ENCODE measurements around the gene HS6ST3. TPM values are rescaled to one million over a fixed set of nuclear protein-coding genes. Genes with fewer than 3 reads are reported as not detected.

Gene HS6ST3
- total and polyA plus RNA-seq, 2 experiments from 2014 or later: 2.2 to 2.7 TPM

- Histone ChIP-seq H4K20me1 (ENCODE audit: insufficient read depth, poor library complexity, severe bottlenecking) (no peaks in the 10 kb centered on the region), H3K27ac (no peak overlapping the region), H3K4me3 (no peak overlapping the region), H3K9me2 (replicated peaks; ENCODE audit: insufficient read depth) (no peaks in the 10 kb centered on the region), H2AFZ (no peak overlapping the region), H3K36me3 (replicated peaks; ENCODE audit: insufficient read depth, low read depth) (no peaks in the 10 kb centered on the region), H3K79me2 (no peaks in the 10 kb centered on the region), H3K4me1 (ENCODE audit: insufficient read depth) (no peaks in the 10 kb centered on the region), H3K4me2 (no peak overlapping the region), H3K9me3 (ENCODE audit: low read depth) (no peaks in the 10 kb centered on the region), H3K27me3 (peaks cover 4% of the 10 kb centered on the region)
- TF ChIP-seq EZH2 (IDR thresholded peaks at IDR 0.05; ENCODE audit: borderline replicate concordance) (no peak), EZH2phosphoT487 (IDR thresholded peaks at IDR 0.05; ENCODE audit: low read depth, severe bottlenecking, unreplicated experiment) (no peak), CTCF (IDR thresholded peaks at IDR 0.05; ENCODE audit: poor library complexity) (no peak)
- 89% methylated on average over 3 of the region's 3 CpGs for WGBS (ENCODE audit: low lambda C conversion rate, missing lambda C conversion rate)
- DNase-seq (ENCODE audit: low spot score): no peak
Observed at GRCh38 chr13:96308568-96308967, 218.7 kb downstream of the HS6ST3 start.

- H3K4me3 ChIP-seq: no peak overlapping the region
- H3K79me2 ChIP-seq: no peaks in the 10 kb centered on the region
- H3K27ac ChIP-seq: no peak overlapping the region
- no peaks in the 10 kb centered on the region for H3K4me1 ChIP-seq (ENCODE audit: insufficient read depth)
- TF ChIP-seq EZH2 (IDR thresholded peaks at IDR 0.05; ENCODE audit: borderline replicate concordance): no peak
- TF ChIP-seq EZH2phosphoT487 (IDR thresholded peaks at IDR 0.05; ENCODE audit: low read depth, severe bottlenecking, unreplicated experiment): no peak
- TF ChIP-seq CTCF (IDR thresholded peaks at IDR 0.05; ENCODE audit: poor library complexity): no peak
- no peak overlapping the region for H2AFZ ChIP-seq
- no peaks in the 10 kb centered on the region for H3K9me2 ChIP-seq (replicated peaks; ENCODE audit: insufficient read depth)
- H4K20me1 ChIP-seq (ENCODE audit: insufficient read depth, poor library complexity, severe bottlenecking): no peaks in the 10 kb centered on the region
- H3K9me3 ChIP-seq (ENCODE audit: low read depth): no peaks in the 10 kb centered on the region
- no peaks in the 10 kb centered on the region for H3K27me3 ChIP-seq
- H3K4me2 ChIP-seq: no peak overlapping the region
- H3K36me3 ChIP-seq (replicated peaks; ENCODE audit: insufficient read depth, low read depth): no peaks in the 10 kb centered on the region
- 67% methylated on average over 1 of the region's 1 CpG for WGBS (ENCODE audit: low lambda C conversion rate, missing lambda C conversion rate)
- DNase-seq (ENCODE audit: low spot score): no peak
Observed at GRCh38 chr13:96314974-96315373, 225.1 kb downstream of the HS6ST3 start.

- Histone ChIP-seq H3K4me3 (no peak overlapping the region), H3K27ac (no peak overlapping the region), H3K9me2 (replicated peaks; ENCODE audit: insufficient read depth) (no peaks in the 10 kb centered on the region), H2AFZ (no peak overlapping the region), H4K20me1 (ENCODE audit: insufficient read depth, poor library complexity, severe bottlenecking) (no peaks in the 10 kb centered on the region), H3K27me3 (no peaks in the 10 kb centered on the region), H3K9me3 (ENCODE audit: low read depth) (no peaks in the 10 kb centered on the region), H3K4me2 (no peak overlapping the region), H3K36me3 (replicated peaks; ENCODE audit: insufficient read depth, low read depth) (no peaks in the 10 kb centered on the region), H3K4me1 (ENCODE audit: insufficient read depth) (no peaks in the 10 kb centered on the region), H3K79me2 (no peaks in the 10 kb centered on the region)
- DNase-seq (ENCODE audit: low spot score): no peak
- TF ChIP-seq EZH2 (IDR thresholded peaks at IDR 0.05; ENCODE audit: borderline replicate concordance): no peak
- no peak for TF ChIP-seq EZH2phosphoT487 (IDR thresholded peaks at IDR 0.05; ENCODE audit: low read depth, severe bottlenecking, unreplicated experiment)
- TF ChIP-seq CTCF (IDR thresholded peaks at IDR 0.05; ENCODE audit: poor library complexity): no peak
- 90% methylated on average over 4 of the region's 4 CpGs for WGBS (ENCODE audit: low lambda C conversion rate, missing lambda C conversion rate)
Observed at GRCh38 chr13:96338030-96338429, 248.1 kb downstream of the HS6ST3 start.

GRCh38 chr13:96342286-96342685 lies 252.4 kb downstream of the HS6ST3 start:
- Histone ChIP-seq H3K4me2 (no peak overlapping the region), H3K9me2 (replicated peaks; ENCODE audit: insufficient read depth) (no peaks in the 10 kb centered on the region), H3K4me3 (no peak overlapping the region), H3K4me1 (ENCODE audit: insufficient read depth) (no peaks in the 10 kb centered on the region), H3K79me2 (no peaks in the 10 kb centered on the region), H3K9me3 (ENCODE audit: low read depth) (no peaks in the 10 kb centered on the region), H2AFZ (no peak overlapping the region), H3K36me3 (replicated peaks; ENCODE audit: insufficient read depth, low read depth) (no peaks in the 10 kb centered on the region), H4K20me1 (ENCODE audit: insufficient read depth, poor library complexity, severe bottlenecking) (no peaks in the 10 kb centered on the region), H3K27ac (no peak overlapping the region), H3K27me3 (no peaks in the 10 kb centered on the region)
- DNase-seq (ENCODE audit: low spot score): no peak
- no peak for TF ChIP-seq EZH2phosphoT487 (IDR thresholded peaks at IDR 0.05; ENCODE audit: low read depth, severe bottlenecking, unreplicated experiment)
- no peak for TF ChIP-seq CTCF (IDR thresholded peaks at IDR 0.05; ENCODE audit: poor library complexity)
- no peak for TF ChIP-seq EZH2 (IDR thresholded peaks at IDR 0.05; ENCODE audit: borderline replicate concordance)
- 89% methylated on average over 3 of the region's 3 CpGs for WGBS (ENCODE audit: low lambda C conversion rate, missing lambda C conversion rate)

Data from hepatocyte (in vitro differentiated cells).